ENCODE results near the gene RGS14.
"Not testable (repeated sequence)": the region's sequence is repeated elsewhere in the genome, so short reads cannot be mapped to it uniquely, and the experiment has no call there.

Gene RGS14

GRCh38 chr5:177346820-177347219 lies 10.9 kb upstream of the RGS14 start:
- DNase-seq (ENCODE audit: low read depth), result no peak

- DNase-seq (ENCODE audit: low read depth), result no peak
Observed at GRCh38 chr5:177347699-177348098, 10.0 kb upstream of the RGS14 start.

- DNase-seq (ENCODE audit: low read depth), result no peak
Observed at GRCh38 chr5:177349362-177349647, 8.4 kb upstream of the RGS14 start.

- no peak for DNase-seq (ENCODE audit: low read depth)
Observed at GRCh38 chr5:177349762-177350161, 8.0 kb upstream of the RGS14 start.

GRCh38 chr5:177350776-177351391 lies 6.8 kb upstream of the RGS14 start:
- no peak for DNase-seq (ENCODE audit: low read depth)

- peak; percentile 88 for DNase-seq (ENCODE audit: low read depth)
Observed at GRCh38 chr5:177351392-177352329, 6.1 kb upstream of the RGS14 start, which contains the start of gene LMAN2. LMAN2 (minus strand) TSS chr5:177351668; CDS start chr5:177351647, 21 bp downstream.

- DNase-seq (ENCODE audit: low read depth), result no peak
Observed at GRCh38 chr5:177353093-177353492, 4.6 kb upstream of the RGS14 start.

- DNase-seq (ENCODE audit: low read depth), result no peak
Observed at GRCh38 chr5:177354256-177354655, 3.5 kb upstream of the RGS14 start.

- DNase-seq (ENCODE audit: low read depth), result no peak
Observed at GRCh38 chr5:177354711-177355110, 3.0 kb upstream of the RGS14 start.

- no peak for DNase-seq (ENCODE audit: low read depth)
Observed at GRCh38 chr5:177355162-177355867, 2.4 kb upstream of the RGS14 start.

GRCh38 chr5:177355868-177356168 lies 1.9 kb upstream of the RGS14 start:
- no peak for DNase-seq (ENCODE audit: low read depth)

GRCh38 chr5:177356746-177357145 lies 978 bp upstream of the RGS14 start:
- no peak for DNase-seq (ENCODE audit: low read depth)

- DNase-seq (ENCODE audit: low read depth), result no peak
Observed at GRCh38 chr5:177357146-177357458, 622 bp upstream of the RGS14 start.

- DNase-seq (ENCODE audit: low read depth), result no peak
Observed at GRCh38 chr5:177358370-177358819, 671 bp downstream of the RGS14 start.

GRCh38 chr5:177359451-177359851 lies 1.7 kb downstream of the RGS14 start:
- no peak for DNase-seq (ENCODE audit: low read depth)

GRCh38 chr5:177359860-177360259 lies 2.1 kb downstream of the RGS14 start:
- no peak for DNase-seq (ENCODE audit: low read depth)

GRCh38 chr5:177360740-177361139 lies 3.0 kb downstream of the RGS14 start:
- not testable (repeated sequence) for DNase-seq (ENCODE audit: low read depth)

- no peak for DNase-seq (ENCODE audit: low read depth)
Observed at GRCh38 chr5:177361418-177362291, 3.9 kb downstream of the RGS14 start.

- DNase-seq (ENCODE audit: low read depth), result no peak
Observed at GRCh38 chr5:177362292-177362609, 4.5 kb downstream of the RGS14 start.

GRCh38 chr5:177362610-177363507 lies 5.1 kb downstream of the RGS14 start:
- peak; percentile 55 for DNase-seq (ENCODE audit: low read depth)

- no peak for DNase-seq (ENCODE audit: low read depth)
Observed at GRCh38 chr5:177363565-177363964, 5.8 kb downstream of the RGS14 start.

Data from T follicular helper cell (primary cell).